Mucosa of descending colon (tissue), 3 donors: ENCODE measurements around the gene LOC128125822.
A peak's percentile ranks its signal among the peaks of the same experiment; 100 is the strongest.

Experiments
- ATAC-seq: fragments of 200-7000 bp; cut with Tn5 transposase; one replicate; pipeline ENCODE4 v1.9.1; 2020; ENCODE audit warnings: mild to moderate bottlenecking, moderate library complexity
- DNase-seq, 3 donors: peaks; one replicate each; pipeline ENCODE4 v3.0.0-alpha.2; 2020
- H3K36me3 ChIP-seq: fragments of 200-600 bp; one replicate; pipeline ENCODE4 v1.8.0; 2021; ENCODE audit warnings: low read depth, mild to moderate bottlenecking
- H3K4me1 ChIP-seq: fragments of 200-600 bp; one replicate; pipeline ENCODE4 v1.8.0; 2021; ENCODE audit warnings: low read depth, mild to moderate bottlenecking
- H3K4me3 ChIP-seq: fragments of 200-600 bp; one replicate; pipeline ENCODE4 v1.8.0; 2021; ENCODE audit warnings: mild to moderate bottlenecking
- H3K9me3 ChIP-seq: fragments of 200-600 bp; one replicate; pipeline ENCODE4 v1.8.0; 2021; ENCODE audit warnings: mild to moderate bottlenecking
- CTCF ChIP-seq: fragments of 200-600 bp; IDR thresholded peaks from one replicate; pipeline ENCODE4 v1.8.0; 2022; ENCODE audit warnings: antibody characterized with exemption, mild to moderate bottlenecking
- intact Hi-C, 2 donors: fragments of 100-400 bp; cut with DNase I in 1 of 2; cut with micrococcal nuclease in 1 of 2; formaldehyde crosslinking; loops; one replicate each; pipeline versions ENCODE4 v1.11.0 to v1.11.1; 2022; cut with DNase I, micrococcal nuclease
- donor health status: DM: no; HTN: no; CAD: no; lungs with moderate emphysema.
- donor health status: DM: no; HTN: no; CAD: no.
- donor health status: DM: no; HTN: yes; CAD: no.

LOC128125822 gene

GRCh38 chr6:63546236-63546635, 26.0 kb upstream of the LOC128125822 start:
- Histone ChIP-seq H3K36me3 (no peaks in the 10 kb centered on the region), H3K4me1 (no peaks in the 10 kb centered on the region), H3K9me3 (no peaks in the 10 kb centered on the region), H3K4me3 (no peak overlapping the region)
- no peak for ATAC-seq
- DNase-seq: no peak
- intact Hi-C loops: no loop called here
- TF ChIP-seq CTCF: no peak

- ATAC-seq (no peak), DNase-seq (no peak)
- Histone ChIP-seq H3K4me3 (no peak overlapping the region), H3K36me3 (no peaks in the 10 kb centered on the region), H3K4me1 (no peaks in the 10 kb centered on the region), H3K9me3 (no peaks in the 10 kb centered on the region)
- TF ChIP-seq CTCF: no peak
- intact Hi-C loops: no loop called here
Measured at GRCh38 chr6:63546697-63547096, 25.6 kb upstream of the LOC128125822 start.

- TF ChIP-seq CTCF: no peak
- no peak for DNase-seq
- intact Hi-C loops: no loop called here
- no peaks in the 10 kb centered on the region for H3K36me3 ChIP-seq
- H3K4me3 ChIP-seq: no peak overlapping the region
- no peaks in the 10 kb centered on the region for H3K9me3 ChIP-seq
- no peak for ATAC-seq
- H3K4me1 ChIP-seq: peaks cover 6% of the 10 kb centered on the region
Measured at GRCh38 chr6:63549076-63549475, 23.2 kb upstream of the LOC128125822 start.

GRCh38 chr6:63553208-63553607, 19.1 kb upstream of the LOC128125822 start:
- no peak for TF ChIP-seq CTCF
- DNase-seq: no peak
- intact Hi-C loops: no loop called here
- no peak overlapping the region for H3K4me3 ChIP-seq
- H3K4me1 ChIP-seq: peaks cover 7% of the 10 kb centered on the region
- H3K9me3 ChIP-seq: no peaks in the 10 kb centered on the region
- ATAC-seq: peak; percentile 36
- no peaks in the 10 kb centered on the region for H3K36me3 ChIP-seq

- ATAC-seq (peak; percentile 31), DNase-seq (no peak)
- H3K36me3 ChIP-seq: no peaks in the 10 kb centered on the region
- no peak for TF ChIP-seq CTCF
- H3K4me1 ChIP-seq: peaks cover 7% of the 10 kb centered on the region
- no peaks in the 10 kb centered on the region for H3K9me3 ChIP-seq
- no peak overlapping the region for H3K4me3 ChIP-seq
- intact Hi-C loops: no loop called here
Measured at GRCh38 chr6:63553900-63554299, 18.4 kb upstream of the LOC128125822 start.

GRCh38 chr6:63554782-63555181, 17.5 kb upstream of the LOC128125822 start:
- H3K4me1 ChIP-seq: peaks cover 7% of the 10 kb centered on the region
- no peaks in the 10 kb centered on the region for H3K9me3 ChIP-seq
- ATAC-seq (no peak), DNase-seq (no peak)
- no peak for TF ChIP-seq CTCF
- H3K36me3 ChIP-seq: no peaks in the 10 kb centered on the region
- no peak overlapping the region for H3K4me3 ChIP-seq
- intact Hi-C loops: no loop called here
